HG02885 (cell line): ENCODE measurements around the gene BTBD7.

Source experiments
- ATAC-seq: cut with Tn5 transposase; IDR thresholded peaks from one replicate; pipeline ENCODE4 v1.9.1; 2021; ENCODE audit warnings: mild to moderate bottlenecking; ENCODE audit not compliant: unreplicated experiment, poor library complexity

Gene BTBD7

DNA sequence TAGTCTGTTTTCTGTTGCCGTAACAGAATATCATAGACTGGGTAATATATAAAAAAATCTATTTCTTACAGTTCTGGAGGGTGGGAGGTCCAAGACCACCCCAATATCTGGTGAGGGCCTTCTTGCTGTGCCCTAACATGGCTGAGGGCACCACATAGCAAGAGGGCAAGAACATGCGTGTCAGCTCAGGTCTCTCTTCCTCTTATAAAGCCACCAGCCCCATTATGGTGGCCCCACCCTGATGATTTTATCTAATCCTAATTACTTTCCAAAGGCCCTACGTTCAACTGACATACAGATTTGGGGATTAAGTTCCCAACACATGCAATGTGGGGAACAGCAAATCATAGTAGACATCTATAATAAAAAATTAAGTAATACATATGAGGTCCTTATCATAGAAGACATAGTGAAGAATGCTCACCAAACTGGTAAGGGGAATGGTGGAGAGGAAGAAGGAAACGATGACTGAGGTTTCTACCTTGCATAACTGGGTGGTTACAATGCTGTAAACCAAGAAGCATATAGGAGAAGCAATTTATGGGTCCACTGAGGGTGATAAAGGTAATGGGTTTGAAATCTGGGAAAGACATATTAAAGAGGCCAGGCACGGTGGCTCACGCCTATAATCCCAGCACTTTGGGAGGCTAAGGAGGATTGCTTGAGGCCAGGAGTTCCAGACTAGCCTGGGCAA, 27.0 kb downstream of the BTBD7 start:
- ATAC-seq = no peak

DNA sequence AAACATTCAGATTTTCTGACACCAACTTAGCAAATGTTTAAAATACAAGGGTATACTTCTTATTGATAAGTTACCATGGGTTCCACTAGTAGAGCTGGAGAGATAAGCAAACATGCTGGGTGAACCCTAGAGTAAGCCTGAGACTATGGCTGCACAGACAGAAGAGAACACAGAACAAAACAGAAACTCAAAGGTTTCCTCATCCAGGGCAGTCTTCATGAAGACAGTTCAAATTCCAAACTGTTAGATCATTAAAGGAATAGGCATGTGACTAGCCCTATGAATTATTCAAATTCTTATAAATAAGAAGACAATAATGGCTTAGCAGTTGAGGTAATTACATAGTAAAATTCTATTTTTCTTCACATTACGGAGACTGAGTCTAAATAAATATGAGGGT, 28.1 kb downstream of the BTBD7 start:
- no peak for ATAC-seq

DNA sequence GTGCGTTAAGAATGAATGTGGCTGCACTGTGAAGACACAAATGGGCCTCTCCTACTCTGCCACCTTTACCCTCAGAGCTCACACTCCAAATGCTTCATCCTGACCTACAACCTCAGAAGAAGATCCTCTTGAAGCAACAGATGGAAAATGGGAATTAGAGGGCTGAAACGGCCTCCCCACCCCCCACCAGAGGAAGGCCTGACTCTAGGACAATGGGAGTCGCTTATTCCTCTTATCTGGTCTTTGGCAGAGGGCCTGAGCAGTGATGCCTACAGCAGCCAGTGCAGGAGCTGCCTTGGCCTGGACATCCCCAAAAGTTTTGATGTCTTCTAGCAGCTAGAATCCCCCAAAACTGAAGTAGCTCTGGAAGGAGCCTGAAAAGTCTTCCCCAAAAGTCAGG, 29.2 kb downstream of the BTBD7 start:
- no peak for ATAC-seq

DNA sequence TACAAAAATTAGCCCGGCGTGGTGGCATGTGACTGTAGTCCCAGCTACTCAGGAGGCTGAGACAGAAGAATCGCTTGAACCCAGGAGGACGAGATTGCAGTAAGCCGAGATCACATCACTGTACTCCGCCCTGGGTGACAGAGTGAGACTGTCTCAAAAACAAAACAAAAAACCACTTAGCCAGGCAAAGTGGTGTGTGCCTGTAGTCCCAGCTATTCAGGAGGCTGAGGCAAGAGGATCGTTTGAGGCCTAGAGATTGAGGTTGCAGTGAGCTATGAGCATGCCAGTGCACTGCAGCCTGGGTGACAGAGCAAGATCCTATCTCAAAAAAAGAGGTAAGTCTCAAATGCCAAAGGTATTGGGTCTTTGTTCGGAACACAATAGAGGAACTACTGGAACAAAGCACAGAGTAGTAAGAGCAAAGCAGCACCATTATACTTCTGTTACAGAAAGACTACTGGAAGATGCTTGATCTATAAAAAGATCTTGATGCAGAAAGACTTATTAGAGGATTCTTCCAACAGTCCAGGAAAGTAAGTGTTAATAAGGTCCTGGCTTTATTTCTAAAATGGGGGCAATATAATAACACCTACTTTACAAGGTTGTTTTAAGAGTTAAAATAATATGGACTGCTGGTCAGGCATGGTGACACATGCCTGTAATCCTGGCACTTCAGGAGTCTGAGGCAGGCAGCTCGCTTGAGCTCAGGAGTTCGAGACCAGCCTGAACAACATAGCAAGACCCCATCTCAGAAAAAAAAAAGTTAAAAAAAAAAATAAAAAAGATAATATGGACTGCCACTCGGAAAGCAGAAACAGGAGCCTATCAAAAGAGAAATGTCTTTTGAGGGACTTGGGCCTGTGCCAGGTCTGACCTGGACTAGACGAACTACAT, 29.9 kb downstream of the BTBD7 start:
- ATAC-seq = no peak

DNA sequence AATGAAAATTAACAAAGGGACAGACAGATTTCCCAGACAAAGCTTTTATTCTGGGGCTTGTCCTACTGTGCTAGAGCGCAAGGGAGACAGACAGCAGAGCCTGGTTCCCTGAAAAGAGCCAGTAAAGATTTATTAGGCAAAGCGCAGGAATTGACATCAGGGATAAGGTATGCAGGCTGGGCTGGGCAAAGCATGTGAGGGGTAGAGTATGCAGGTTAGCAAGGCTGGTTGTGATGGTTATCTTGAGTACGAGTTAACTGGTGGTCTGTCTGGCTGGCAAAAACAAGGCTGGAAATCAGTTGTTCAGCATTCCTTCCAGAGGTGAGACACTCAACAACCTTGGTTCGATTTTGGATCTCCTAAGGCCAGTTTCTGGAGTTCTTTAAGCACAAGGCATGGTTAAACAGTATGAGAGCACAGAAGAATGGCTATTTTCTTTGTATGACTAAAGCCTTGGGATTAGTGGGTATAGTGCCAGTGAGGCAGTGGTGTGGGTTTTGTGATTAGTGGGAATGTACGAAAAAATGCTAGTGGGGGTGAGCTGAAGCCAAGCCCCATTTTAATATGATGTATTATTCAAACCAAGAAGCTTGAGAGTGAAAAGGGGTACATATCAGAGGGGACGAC, 30.9 kb downstream of the BTBD7 start:
- ATAC-seq = no peak

DNA sequence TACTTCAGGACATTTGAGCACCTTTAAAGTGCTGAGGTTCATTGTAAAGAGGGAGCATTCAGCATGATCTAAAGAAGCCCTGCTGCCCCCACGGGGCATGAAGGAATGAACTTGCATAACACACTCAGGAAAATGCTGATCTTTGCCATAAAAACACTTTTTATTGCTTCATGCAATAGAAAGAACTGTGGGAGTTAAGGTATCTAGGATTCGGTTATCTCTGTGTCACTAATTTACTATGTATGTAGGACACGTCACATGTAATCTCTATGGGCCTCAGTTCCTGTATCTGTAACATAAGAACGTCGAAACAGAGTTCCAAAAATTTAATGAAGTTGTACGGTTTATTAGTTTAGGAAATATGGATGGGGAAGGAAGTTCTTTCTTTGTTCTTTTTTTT, 33.0 kb downstream of the BTBD7 start:
- ATAC-seq = no peak

DNA sequence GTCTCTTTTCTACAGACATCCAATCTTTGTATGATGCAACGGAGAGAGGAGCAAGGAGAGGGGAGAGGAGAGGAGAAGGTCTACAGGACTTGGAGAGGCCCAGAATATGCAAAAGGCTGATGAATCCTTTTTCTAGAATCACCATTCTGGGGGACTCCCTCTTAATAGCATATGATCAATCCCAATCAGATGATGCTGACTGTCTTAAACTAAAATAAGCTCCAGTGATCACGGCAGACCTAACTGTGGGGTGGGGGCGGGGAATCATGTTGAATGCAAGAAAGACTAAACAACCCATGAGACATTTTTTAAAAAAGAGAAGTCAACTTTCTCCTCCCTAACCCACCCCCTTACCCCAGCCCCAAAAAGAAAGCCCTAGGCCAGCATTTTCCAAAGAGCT, 33.4 kb downstream of the BTBD7 start:
- ATAC-seq = no peak

- ATAC-seq = no peak
Observed at GRCh38 chr14:93295541-93296220, 37.2 kb downstream of the BTBD7 start.

DNA sequence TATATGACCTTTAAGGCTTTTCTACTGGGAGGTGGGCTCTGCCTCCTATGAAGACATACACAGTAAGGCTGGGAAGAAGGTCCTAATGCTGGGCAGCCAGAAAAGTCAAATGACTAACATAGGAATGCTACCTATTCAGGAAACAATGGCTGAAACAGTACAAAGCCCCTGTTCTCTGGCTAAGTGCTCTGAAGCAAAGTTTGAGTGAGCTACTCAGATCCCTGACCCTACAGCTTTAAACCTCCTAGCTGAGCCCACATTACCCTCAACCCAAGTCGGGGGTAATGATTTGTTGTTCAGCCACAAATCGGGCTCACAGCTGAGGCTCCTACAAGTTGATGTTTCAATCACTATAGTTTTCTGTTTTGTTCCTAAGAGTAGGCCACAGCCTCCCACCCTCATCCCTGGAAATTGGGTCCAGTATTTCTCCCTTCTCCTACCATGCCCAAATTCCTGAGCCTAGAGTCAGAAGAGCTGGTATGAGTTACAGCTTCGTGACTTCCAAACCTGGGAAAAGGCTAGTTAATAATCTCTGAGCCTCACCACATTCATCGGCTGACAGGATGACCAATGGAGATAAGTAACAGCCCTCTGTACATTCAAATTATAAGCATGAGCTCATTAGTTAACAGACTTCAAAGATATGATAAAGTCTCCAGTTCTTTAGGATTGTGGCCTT, 46.5 kb downstream of the BTBD7 start:
- ATAC-seq = no peak

DNA sequence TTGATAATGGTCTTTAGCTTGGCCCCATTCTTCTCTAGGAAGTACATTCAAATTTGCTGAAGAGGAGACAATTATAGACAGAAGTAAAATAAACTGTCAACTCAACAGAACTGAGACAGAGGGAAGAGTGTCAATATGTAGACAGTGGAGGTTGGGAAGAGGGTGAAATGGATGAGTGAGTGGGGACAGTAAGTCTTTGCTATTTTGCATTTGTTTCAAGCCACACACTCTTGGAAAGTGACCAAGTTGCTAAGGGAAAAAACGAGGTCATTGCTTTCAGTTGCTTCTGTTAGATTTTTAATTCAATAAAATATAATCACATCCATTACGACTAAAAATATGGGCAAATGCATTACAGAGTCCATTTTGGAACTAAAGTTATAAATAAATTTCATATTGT, 47.8 kb downstream of the BTBD7 start:
- ATAC-seq = no peak

DNA sequence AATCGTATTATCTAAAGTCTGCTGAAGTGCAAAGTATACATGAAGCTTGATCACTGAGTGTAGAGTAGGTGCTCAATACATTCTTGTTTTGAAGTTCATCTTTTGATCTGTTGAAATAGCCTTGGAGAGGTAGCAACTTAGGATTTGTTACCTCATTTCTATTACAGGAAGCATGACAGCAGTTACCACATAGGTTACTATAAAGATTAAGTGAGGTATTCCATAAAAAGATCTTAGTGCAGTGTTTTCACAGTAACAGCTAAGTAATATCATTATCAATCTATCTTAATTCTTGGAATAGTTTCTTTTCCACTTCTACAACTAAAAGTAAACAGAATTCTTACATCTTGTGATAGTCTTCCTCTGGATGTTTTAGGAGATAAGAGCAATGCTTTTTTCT, 50.9 kb downstream of the BTBD7 start:
- ATAC-seq = no peak

GRCh38 chr14:93280743-93281142, 52.1 kb downstream of the BTBD7 start:
- no peak for ATAC-seq

GRCh38 chr14:93276031-93276716, 56.7 kb downstream of the BTBD7 start:
- no peak for ATAC-seq

- no peak for ATAC-seq
Observed at GRCh38 chr14:93274055-93274806, 58.6 kb downstream of the BTBD7 start.

DNA sequence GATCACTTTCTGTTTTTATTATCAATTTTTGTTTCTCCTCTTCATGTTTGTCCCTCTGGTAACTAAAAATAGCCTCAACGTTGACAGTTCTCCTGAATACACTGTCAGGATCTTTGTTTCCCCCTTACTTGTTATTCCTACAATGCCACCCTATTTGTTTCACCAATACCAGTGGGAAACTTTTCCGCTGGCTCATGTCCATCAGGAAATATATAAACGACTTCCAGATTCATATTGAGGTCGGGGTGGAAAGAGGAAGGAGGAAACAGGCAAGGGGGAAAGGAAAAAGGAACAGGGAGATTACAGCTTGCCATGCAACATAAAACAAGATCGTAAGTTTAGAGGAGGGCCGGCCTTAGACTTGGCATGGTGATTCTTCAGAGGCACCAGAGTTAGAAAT, 61.7 kb downstream of the BTBD7 start:
- ATAC-seq = no peak

DNA sequence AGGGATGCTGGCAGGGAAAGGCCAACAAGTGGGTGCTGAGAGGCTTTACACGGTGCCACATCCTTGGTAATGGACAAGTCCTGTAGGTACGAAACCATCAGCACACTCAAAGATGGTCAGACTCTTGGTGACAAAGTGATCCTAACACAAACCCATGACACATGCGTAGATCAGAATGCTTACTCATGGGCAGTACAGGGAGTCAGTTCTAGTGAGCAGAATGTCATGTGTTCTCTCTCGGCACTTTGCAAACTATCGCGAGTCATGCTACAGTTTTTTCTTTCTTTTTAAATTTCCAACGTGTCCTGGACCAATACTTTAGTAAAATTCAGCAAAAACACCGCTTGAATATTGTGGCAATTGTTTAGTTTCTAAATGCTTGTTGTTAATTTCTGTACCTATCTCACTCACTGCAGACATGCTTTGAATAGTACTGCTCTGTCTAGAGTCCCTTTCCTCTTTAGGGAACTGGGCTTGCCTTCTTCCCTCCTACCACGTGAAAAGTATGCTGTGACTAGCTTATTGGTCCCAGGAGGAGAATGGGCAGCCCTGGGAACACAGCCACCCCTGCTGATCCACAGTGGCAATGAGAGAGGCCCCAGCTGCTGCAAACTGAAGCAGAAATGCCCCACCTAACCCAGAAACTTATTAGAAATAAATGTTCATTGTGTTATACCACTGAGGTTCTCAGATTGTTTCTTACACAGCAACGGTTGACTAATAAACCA, 63.3 kb downstream of the BTBD7 start:
- ATAC-seq = no peak

DNA sequence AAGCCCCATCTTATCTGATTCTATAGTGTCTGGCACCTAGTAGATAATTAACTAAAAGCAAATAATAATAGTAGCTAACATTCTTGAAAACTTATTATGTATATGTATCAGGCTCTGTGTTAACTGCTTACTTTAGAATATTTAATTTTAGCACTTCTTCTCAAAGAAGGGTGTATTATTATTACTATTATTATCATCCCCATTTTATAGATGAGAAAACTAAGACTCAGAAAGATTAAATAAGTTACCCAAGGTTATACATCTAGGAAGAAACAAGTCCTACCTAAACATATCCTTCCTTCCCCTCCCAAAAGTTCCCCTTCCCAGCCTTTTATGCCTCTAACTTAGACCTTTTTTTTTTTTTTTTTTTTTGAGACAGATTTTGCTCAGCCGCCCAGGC, 64.4 kb downstream of the BTBD7 start:
- no peak for ATAC-seq

DNA sequence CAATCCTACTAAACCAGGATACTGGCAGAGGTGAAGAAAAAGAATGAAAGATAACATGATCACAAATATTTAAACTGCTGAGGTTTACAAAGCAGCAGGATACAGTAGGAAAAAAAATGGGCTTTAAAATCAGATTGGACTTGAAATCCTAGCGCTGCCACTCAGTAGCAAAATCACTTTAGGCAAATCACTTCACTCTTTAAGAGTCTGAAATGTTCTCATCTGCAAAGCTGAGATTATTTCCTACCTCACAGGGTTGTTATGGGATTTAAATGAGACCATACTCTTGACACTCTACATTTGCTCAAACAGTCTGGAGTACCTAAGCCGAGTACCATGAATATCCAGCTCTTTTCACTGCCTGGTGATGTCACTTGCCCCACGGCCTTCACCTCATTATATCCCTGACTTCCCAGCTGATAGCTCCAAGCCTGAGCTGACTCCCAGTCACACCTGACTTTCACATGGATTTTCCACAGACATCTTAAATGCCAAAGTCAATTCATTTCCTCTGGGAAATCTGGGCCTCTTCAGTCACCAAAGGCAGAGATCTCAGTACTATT, 65.6 kb downstream of the BTBD7 start:
- no peak for ATAC-seq
